IMR-90 (cell line): ENCODE results near the gene GPR158. TPM values are rescaled to one million over a fixed set of nuclear protein-coding genes. Genes with fewer than 3 reads are reported as not detected.

Experiments
- ATAC-seq: fragments of 200-7000 bp; cut with Tn5 transposase; 2 replicates; pipeline ENCODE4 v1.9.1; 2020; ENCODE audit warnings: low read depth, mild to moderate bottlenecking, moderate library complexity
- BruUV-seq: library from RNA; stranded (reverse); fragments of 400-500 nt; replicated peaks from 2 replicates; lab custom pipeline; 2021; lab: Mats Ljungman, UMichigan
- CTCF ChIA-PET: fragments of 300-600 bp; formaldehyde crosslinking; extraction: SDS; loops from one replicate; lab custom pipeline; 2021; ENCODE audit warnings: antibody characterized with exemption; lab: Yijun Ruan, JAX
- POLR2A ChIA-PET: fragments of 300-600 bp; sonication (Branson Sonifier 250); formaldehyde crosslinking; loops from one replicate; lab custom pipeline; 2022; ENCODE audit warnings: antibody characterized with exemption; ENCODE audit not compliant: unreplicated experiment; lab: Charles Lee
- DNase-seq: peaks from one replicate; pipeline ENCODE4 v3.0.0; 2013
- H2AFZ ChIP-seq: replicated peaks from 2 replicates; pipeline ENCODE3; 2013; ENCODE audit warnings: low read length, mild to moderate bottlenecking; ENCODE audit not compliant: poor library complexity
- H2AK5ac ChIP-seq: 2 replicates; pipeline ENCODE4 v1.6.1; 2013; ENCODE audit warnings: low read depth, low read length, inconsistent platforms
- H2AK9ac ChIP-seq: replicated peaks from 2 replicates; pipeline ENCODE3; 2013; ENCODE audit warnings: mild to moderate bottlenecking, low read depth, low read length, moderate library complexity; ENCODE audit not compliant: poor library complexity
- H2BK120ac ChIP-seq: 2 replicates; pipeline ENCODE4 v1.6.1; 2013; ENCODE audit warnings: low read depth, low read length, inconsistent platforms
- H2BK15ac ChIP-seq: 3 replicates; pipeline ENCODE4 v1.6.1; 2013; ENCODE audit warnings: low read depth, low read length, inconsistent platforms
- H2BK20ac ChIP-seq: 2 replicates; pipeline ENCODE4 v1.6.1; 2013; ENCODE audit warnings: low read depth, mild to moderate bottlenecking, inconsistent platforms, low read length, moderate library complexity
- H2BK5ac ChIP-seq: 2 replicates; pipeline ENCODE4 v1.6.1; 2013; ENCODE audit warnings: mild to moderate bottlenecking, low read depth, low read length, inconsistent platforms; ENCODE audit not compliant: poor library complexity, severe bottlenecking
- H3K14ac ChIP-seq: replicated peaks from 2 replicates; pipeline ENCODE4 v1.6.1; 2013; ENCODE audit warnings: low read depth, low read length, inconsistent platforms
- H3K18ac ChIP-seq: 2 replicates; pipeline ENCODE4 v1.6.1; 2013; ENCODE audit warnings: low read depth, low read length, control low read depth
- H3K23ac ChIP-seq: 2 replicates; pipeline ENCODE4 v1.6.1; 2013; ENCODE audit warnings: low read depth, low read length, inconsistent platforms
- H3K27ac ChIP-seq: 2 replicates; pipeline ENCODE4 v1.5.1; 2013; ENCODE audit warnings: mild to moderate bottlenecking, control low read depth, low read length; ENCODE audit not compliant: insufficient read depth
- H3K27me3 ChIP-seq: 2 replicates; pipeline ENCODE4 v1.6.1; 2013; ENCODE audit warnings: low read length; ENCODE audit not compliant: control insufficient read depth, insufficient read depth
- H3K36me3 ChIP-seq: 2 replicates; pipeline ENCODE4 v1.6.1; 2013; ENCODE audit warnings: low read length, mixed read lengths; ENCODE audit not compliant: control insufficient read depth, insufficient read depth
- H3K4ac ChIP-seq: 2 replicates; pipeline ENCODE4 v1.6.1; 2013; ENCODE audit warnings: low read depth, low read length, inconsistent platforms
- H3K4me1 ChIP-seq: 2 replicates; pipeline ENCODE4 v1.6.1; 2013; ENCODE audit warnings: low read length, mixed read lengths; ENCODE audit not compliant: control insufficient read depth, insufficient read depth
- H3K4me2 ChIP-seq: 2 replicates; pipeline ENCODE4 v1.6.1; 2013; ENCODE audit warnings: low read depth, mild to moderate bottlenecking, control low read depth, low read length, moderate library complexity
- H3K4me3 ChIP-seq: 2 replicates; pipeline ENCODE4 v1.5.1; 2013; ENCODE audit warnings: low read depth, mild to moderate bottlenecking, control low read depth, low read length, moderate library complexity; ENCODE audit not compliant: insufficient read depth
- H3K56ac ChIP-seq: 2 replicates; pipeline ENCODE4 v1.6.1; 2013; ENCODE audit warnings: low read length, inconsistent platforms; ENCODE audit not compliant: insufficient read depth; ENCODE audit errors: extremely low read depth
- H3K79me1 ChIP-seq, 2 experiments: 2 replicates each; pipeline ENCODE4 v1.6.1; 2013; ENCODE audit warnings: low read length in 2 of 2, inconsistent platforms in 1 of 2, low read depth in 1 of 2
- H3K9ac ChIP-seq: 2 replicates; pipeline ENCODE4 v1.6.1; 2013; ENCODE audit warnings: low read depth, low read length, control low read depth
- H3K9me1 ChIP-seq: 2 replicates; pipeline ENCODE4 v1.6.1; 2013; ENCODE audit warnings: low read length, inconsistent platforms; ENCODE audit not compliant: insufficient read depth
- H3K9me3 ChIP-seq: 2 replicates; pipeline ENCODE4 v1.6.1; 2013; ENCODE audit warnings: low read length; ENCODE audit not compliant: control insufficient read depth, insufficient read depth
- H4K20me1 ChIP-seq: 2 replicates; pipeline ENCODE4 v1.6.1; 2013; ENCODE audit warnings: low read length, inconsistent platforms; ENCODE audit not compliant: insufficient read depth
- H4K5ac ChIP-seq: 2 replicates; pipeline ENCODE4 v1.6.1; 2013; ENCODE audit warnings: mild to moderate bottlenecking, low read depth, low read length, control low read depth
- H4K8ac ChIP-seq, 2 experiments: 2 replicates each; pipeline ENCODE4 v1.6.1; 2013; ENCODE audit warnings: low read depth in 2 of 2, low read length in 2 of 2, control low read depth in 1 of 2, inconsistent platforms in 1 of 2
- H4K91ac ChIP-seq: 2 replicates; pipeline ENCODE4 v1.6.1; 2013; ENCODE audit warnings: low read depth, low read length, inconsistent platforms; ENCODE audit not compliant: insufficient read depth
- CEBPB ChIP-seq: IDR thresholded peaks from 2 replicates; pipeline ENCODE4 v1.6.1; 2012; ENCODE audit warnings: low read depth, low read length, improper control_type of control experiment
- RAD21 ChIP-seq: IDR thresholded peaks from 2 replicates; pipeline ENCODE4 v1.6.1; 2012; ENCODE audit warnings: low read length, improper control_type of control experiment
- WGBS, 2 experiments: methylation state at CpG; one replicate each; pipeline versions ENCODE4 v1.1.5 to v1.1.7; 2013; ENCODE audit warnings: missing lambda C conversion rate in 2 of 2; ENCODE audit not compliant: insufficient read length in 1 of 2; ENCODE audit errors: extremely low coverage in 2 of 2; 5-methylcytosine and 5-hydroxymethylcytosine counted together
- dilution Hi-C: fragments of 300-500 bp; cut with HindIII; formaldehyde crosslinking; loops from one replicate; pipeline ENCODE4 v1.14.3; 2018; ENCODE audit warnings: low sequenced_read_pairs; ENCODE audit not compliant: unreplicated experiment
- in situ Hi-C: fragments of 300-500 bp; cut with MboI; formaldehyde crosslinking; loops from 3 replicates; pipeline ENCODE4 v1.14.3; 2019; ENCODE audit warnings: low sequenced_read_pairs, inconsistent platforms, mixed read lengths
- intact Hi-C: fragments of 100-400 bp; cut with micrococcal nuclease; formaldehyde crosslinking; loops from 2 replicates; pipeline ENCODE4 v1.10.0; 2022
- polyA plus RNA-seq, 3 experiments: library from polyadenylated mRNA; depleted of rRNA; stranded (reverse); fragments of >200 nt; gene quantifications; 2 replicates each; pipeline ENCODE4 v1.2.3, GENCODE V29; 2012; ENCODE audit warnings: low replicate concordance in 1 of 3
- total RNA-seq: library from RNA; depleted of rRNA; stranded (reverse); fragments of >200 nt; gene quantifications from 2 replicates; pipeline ENCODE4 v1.2.3, GENCODE V29; 2012
- TF ChIP-seq, protein P1 (sequence below): fragments of 150-350 bp; IDR thresholded peaks from 2 replicates; pipeline ENCODE4 v1.6.1; 2017; ENCODE audit warnings: mild to moderate bottlenecking, antibody characterized with exemption, low read length, low read depth

GPR158 gene
- total and polyA plus RNA-seq, 2 of the 4 experiments (the other 2 are of a cell fraction) = not detected

DNA sequence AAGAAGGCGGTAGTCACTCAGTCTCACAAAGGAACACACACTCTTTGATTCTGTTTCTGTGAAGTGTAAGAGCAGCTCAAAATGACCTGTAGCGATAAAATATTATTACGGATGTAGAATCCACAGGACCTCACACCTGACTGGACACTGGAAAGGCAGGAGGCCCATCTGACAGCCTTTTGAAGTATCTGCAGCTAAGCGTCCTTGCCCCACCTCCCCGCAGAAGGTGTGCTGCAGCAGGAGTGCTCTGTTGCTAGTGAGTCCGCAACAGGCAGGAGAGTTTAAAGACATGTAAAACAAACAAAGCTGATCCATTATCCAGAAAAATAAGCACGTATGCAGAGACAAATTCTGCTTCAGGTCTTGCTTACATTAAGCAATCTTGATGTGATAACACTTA is 355.5 kb downstream of the GPR158 start:
- TF ChIP-seq, protein P1, sequence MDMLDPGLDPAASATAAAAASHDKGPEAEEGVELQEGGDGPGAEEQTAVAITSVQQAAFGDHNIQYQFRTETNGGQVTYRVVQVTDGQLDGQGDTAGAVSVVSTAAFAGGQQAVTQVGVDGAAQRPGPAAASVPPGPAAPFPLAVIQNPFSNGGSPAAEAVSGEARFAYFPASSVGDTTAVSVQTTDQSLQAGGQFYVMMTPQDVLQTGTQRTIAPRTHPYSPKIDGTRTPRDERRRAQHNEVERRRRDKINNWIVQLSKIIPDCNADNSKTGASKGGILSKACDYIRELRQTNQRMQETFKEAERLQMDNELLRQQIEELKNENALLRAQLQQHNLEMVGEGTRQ = no peak
- TF ChIP-seq CEBPB (no peak), RAD21 (no peak)
- Histone ChIP-seq H3K18ac (no peak overlapping the region), H3K4ac (no peak overlapping the region), H4K8ac (no peak overlapping the region), H3K27me3 (no peaks in the 10 kb centered on the region), H2AK9ac (no peak overlapping the region), H3K27ac (no peak overlapping the region), H3K56ac (no peak overlapping the region), H3K79me1 (no peaks in the 10 kb centered on the region), H2BK15ac (no peak overlapping the region), H4K5ac (no peak overlapping the region), H3K36me3 (no peaks in the 10 kb centered on the region), H4K91ac (no peak overlapping the region), H3K4me1 (no peaks in the 10 kb centered on the region), H2AFZ (no peak overlapping the region), H3K9ac (no peak overlapping the region), H3K9me3 (peaks cover 6% of the 10 kb centered on the region; the same call in 1 of the 2 replicates), H2BK5ac (no peak overlapping the region), H3K23ac (no peak overlapping the region), H3K9me1 (no peaks in the 10 kb centered on the region), H2BK120ac (no peak overlapping the region), H4K20me1 (no peaks in the 10 kb centered on the region), H2BK20ac (no peak overlapping the region), H3K14ac (no peak overlapping the region), H3K4me3 (no peak overlapping the region), H3K4me2 (no peak overlapping the region), H2AK5ac (no peak overlapping the region)
- ChIA-PET POLR2A (no interaction called here), CTCF (no interaction called here)
- WGBS, 2 experiments = 33% methylated on average over 2 of the region's 7 CpGs; no CpG with 5 or more reads in 1 of the 2 experiments
- dilution Hi-C loops = no loop called here
- BruUV-seq = no TSS peak
- in situ Hi-C loops = no loop called here
- intact Hi-C loops = no loop called here
- no peak for ATAC-seq
- DNase-seq = no peak
